PFSK-1 (cell line): Measurements from ENCODE around the gene SERPINB2.

ENCODE experiments used
- POLR2AphosphoS5 ChIP-seq: IDR thresholded peaks from 2 replicates; pipeline ENCODE4 v1.6.1; 2012; ENCODE audit warnings: low read depth, mild to moderate bottlenecking, control low read depth, low read length, moderate library complexity
- TAF1 ChIP-seq: IDR thresholded peaks from 2 replicates; pipeline ENCODE4 v1.6.1; 2012; ENCODE audit warnings: low read length, control low read depth, borderline replicate concordance; ENCODE audit not compliant: insufficient read depth
- TF ChIP-seq, protein P1 (sequence below), 2 experiments: IDR thresholded peaks; 2 replicates each; pipeline versions ENCODE4 v1.6.1 to v1.8.0; 2011 to 2012; ENCODE audit warnings: low read depth in 2 of 2, low read length in 2 of 2, control low read depth in 1 of 2, inconsistent platforms in 1 of 2, mild to moderate bottlenecking in 1 of 2, moderate library complexity in 1 of 2; ENCODE audit not compliant: insufficient read depth in 1 of 2

DNA sequence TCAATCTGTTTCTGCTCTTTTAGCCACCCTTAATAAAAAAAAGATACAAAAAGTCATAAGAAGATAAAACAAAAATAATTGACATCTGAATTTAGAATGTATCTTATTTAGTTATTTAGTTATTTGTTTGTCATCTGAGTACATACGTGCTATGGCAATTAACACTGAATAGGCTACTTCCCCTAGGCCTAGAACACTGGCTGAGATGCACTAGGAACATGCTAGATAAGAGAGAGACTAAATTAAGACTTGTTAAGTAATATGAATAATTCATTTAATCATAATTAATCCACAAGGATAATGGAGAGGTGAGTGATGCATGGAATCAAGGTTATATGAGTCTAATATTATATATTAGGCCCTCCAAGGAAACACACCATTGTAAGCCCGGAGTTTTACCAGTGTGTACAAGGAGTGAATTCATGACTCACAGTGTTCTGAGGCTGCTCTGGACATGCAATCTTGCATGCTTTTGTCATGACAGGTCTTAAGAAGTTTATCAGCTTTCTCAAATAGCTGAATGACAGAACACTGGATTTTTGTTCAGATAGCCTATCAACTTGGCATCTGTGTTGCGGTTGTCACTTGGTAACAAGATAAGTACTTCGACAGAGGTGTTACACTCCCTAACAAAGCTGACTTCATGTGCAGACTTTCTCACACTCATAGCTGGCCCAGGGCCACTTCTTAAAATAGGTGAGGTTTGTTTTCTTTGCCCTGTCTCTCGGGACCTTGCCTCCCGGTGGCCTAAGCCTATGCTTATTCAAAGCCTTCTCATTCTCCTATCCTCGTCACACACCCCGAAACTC lies 5.0 kb upstream of the SERPINB2 start:
- TF ChIP-seq, protein P1, sequence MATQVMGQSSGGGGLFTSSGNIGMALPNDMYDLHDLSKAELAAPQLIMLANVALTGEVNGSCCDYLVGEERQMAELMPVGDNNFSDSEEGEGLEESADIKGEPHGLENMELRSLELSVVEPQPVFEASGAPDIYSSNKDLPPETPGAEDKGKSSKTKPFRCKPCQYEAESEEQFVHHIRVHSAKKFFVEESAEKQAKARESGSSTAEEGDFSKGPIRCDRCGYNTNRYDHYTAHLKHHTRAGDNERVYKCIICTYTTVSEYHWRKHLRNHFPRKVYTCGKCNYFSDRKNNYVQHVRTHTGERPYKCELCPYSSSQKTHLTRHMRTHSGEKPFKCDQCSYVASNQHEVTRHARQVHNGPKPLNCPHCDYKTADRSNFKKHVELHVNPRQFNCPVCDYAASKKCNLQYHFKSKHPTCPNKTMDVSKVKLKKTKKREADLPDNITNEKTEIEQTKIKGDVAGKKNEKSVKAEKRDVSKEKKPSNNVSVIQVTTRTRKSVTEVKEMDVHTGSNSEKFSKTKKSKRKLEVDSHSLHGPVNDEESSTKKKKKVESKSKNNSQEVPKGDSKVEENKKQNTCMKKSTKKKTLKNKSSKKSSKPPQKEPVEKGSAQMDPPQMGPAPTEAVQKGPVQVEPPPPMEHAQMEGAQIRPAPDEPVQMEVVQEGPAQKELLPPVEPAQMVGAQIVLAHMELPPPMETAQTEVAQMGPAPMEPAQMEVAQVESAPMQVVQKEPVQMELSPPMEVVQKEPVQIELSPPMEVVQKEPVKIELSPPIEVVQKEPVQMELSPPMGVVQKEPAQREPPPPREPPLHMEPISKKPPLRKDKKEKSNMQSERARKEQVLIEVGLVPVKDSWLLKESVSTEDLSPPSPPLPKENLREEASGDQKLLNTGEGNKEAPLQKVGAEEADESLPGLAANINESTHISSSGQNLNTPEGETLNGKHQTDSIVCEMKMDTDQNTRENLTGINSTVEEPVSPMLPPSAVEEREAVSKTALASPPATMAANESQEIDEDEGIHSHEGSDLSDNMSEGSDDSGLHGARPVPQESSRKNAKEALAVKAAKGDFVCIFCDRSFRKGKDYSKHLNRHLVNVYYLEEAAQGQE (IDR thresholded peaks at IDR 0.05; ENCODE audit: insufficient read depth in 1 of 2, low read depth in 2 of 2, low read length in 2 of 2): no peak
- TF ChIP-seq POLR2AphosphoS5 (no peak), TAF1 (no peak)
